Stomach (tissue), 9 donors: ENCODE data around the gene PMEPA1. TPM values are rescaled to one million over a fixed set of nuclear protein-coding genes. Genes with fewer than 3 reads are reported as not detected.

ENCODE experiments used
- DNase-seq, 2 donors: peaks; one replicate each; pipeline versions ENCODE4 v3.0.0 to v3.0.0-alpha.2; 2013 to 2019
- H3K27ac ChIP-seq, 5 donors: fragments of 200-600 bp in 4 of 5; sonication (generic) in 4 of 5; one replicate each; pipeline ENCODE4 v1.5.1; 2013 to 2019; ENCODE audit warnings: mild to moderate bottlenecking in 1 of 5, moderate library complexity in 1 of 5
- H3K27me3 ChIP-seq, 3 donors: fragments of 200-600 bp; sonication (generic); one replicate each; pipeline ENCODE4 v1.5.1; 2017 to 2019; ENCODE audit warnings: mixed run types in 1 of 3
- H3K36me3 ChIP-seq, 4 donors: fragments of 200-600 bp; sonication (generic); 1 replicate in 3 of 4; 2 replicates in 1 of 4; pipeline ENCODE4 v1.5.1; 2016 to 2019
- H3K4me1 ChIP-seq, 4 donors: fragments of 200-600 bp; sonication (generic); one replicate each; pipeline ENCODE4 v1.5.1; 2016 to 2019
- H3K4me3 ChIP-seq, 4 donors: fragments of 200-600 bp; sonication (generic) in 3 of 4; one replicate each; pipeline ENCODE4 v1.5.1; 2016 to 2019; ENCODE audit warnings: mild to moderate bottlenecking in 1 of 4
- H3K9me3 ChIP-seq, 4 donors: fragments of 200-600 bp; sonication (generic); one replicate each; pipeline ENCODE4 v1.5.1; 2016 to 2019
- EP300 ChIP-seq: sonication (generic); formaldehyde crosslinking; IDR thresholded peaks from one replicate; pipeline ENCODE4 v1.6.1; 2017; ENCODE audit warnings: antibody characterized with exemption
- POLR2A ChIP-seq, 4 donors: fragments of 450-650 bp; IDR thresholded peaks; one replicate each; pipeline ENCODE4 v1.6.1; 2016; ENCODE audit warnings: antibody characterized with exemption in 4 of 4, control low read depth in 2 of 4, mild to moderate bottlenecking in 1 of 4, moderate library complexity in 1 of 4
- POLR2AphosphoS5 ChIP-seq, 3 donors: sonication (generic); formaldehyde crosslinking; IDR thresholded peaks; one replicate each; pipeline ENCODE4 v1.6.1; 2016; ENCODE audit warnings: antibody characterized with exemption in 3 of 3
- WGBS, 5 donors: extraction: QIAGEN DNeasy Blood & Tissue Kit in 3 of 5; methylation state at CpG; one replicate each; pipeline versions ENCODE4 v1.1.5 to v1.1.7; 2013 to 2018; 5-methylcytosine and 5-hydroxymethylcytosine counted together
- intact Hi-C: fragments of 100-400 bp; cut with DNase I; formaldehyde crosslinking; loops from one replicate; pipeline ENCODE4 v1.15.1; 2023; ENCODE audit warnings: low total_unique reads
- polyA plus RNA-seq, 3 donors: library from polyadenylated mRNA; stranded (reverse); fragments of 200-250 nt; gene quantifications; one replicate each; pipeline ENCODE4 v1.2.3, GENCODE V29; 2013
- total RNA-seq, 5 donors: library from RNA; depleted of rRNA; stranded (reverse); fragments of >200 nt; gene quantifications; one replicate each; pipeline versions ENCODE4 v1.1.0 to v1.2.3, GENCODE V29; 2014 to 2016
- TF ChIP-seq, protein P1 (sequence below), 7 experiments: fragments of 450-650 bp in 4 of 7; fragments of 200-600 bp in 3 of 7; sonication (generic) in 3 of 7; IDR thresholded peaks; one replicate each; pipeline ENCODE4 v1.5.1; 2016 to 2019; ENCODE audit warnings: antibody characterized with exemption in 7 of 7, control low read depth in 2 of 7, mild to moderate bottlenecking in 1 of 7
- donor health status: healthy with polysubstance abuse.
- donor health status: Bipolar disorder and iron deficiency.
- donor health status: healthy.

PMEPA1 gene
- total and polyA plus RNA-seq, 8 donors = 5.3 to 17.2 (median 8.0) TPM; not detected in 1

GRCh38 chr20:57703013-57703412 is 6.8 kb downstream of the PMEPA1 start:
- intact Hi-C loops = no loop called here
- Histone ChIP-seq H3K27me3 (no peaks in the 10 kb centered on the region), H3K9me3 (no peaks in the 10 kb centered on the region), H3K27ac (no peak overlapping the region), H3K4me1 (peaks cover 17 to 31% (median 21%) of the 10 kb centered on the region in 4 donors), H3K36me3 (no peaks in the 10 kb centered on the region), H3K4me3 (no peak overlapping the region)
- WGBS, 5 donors = 84 to 89% (median 87%) methylated on average over 6 of the region's 6 CpGs
- no peak for DNase-seq
- no peak for TF ChIP-seq POLR2AphosphoS5 (IDR thresholded peaks at IDR 0.05)
- no peak for TF ChIP-seq POLR2A (IDR thresholded peaks at IDR 0.05)
- TF ChIP-seq EP300 = no peak
- TF ChIP-seq, protein P1, sequence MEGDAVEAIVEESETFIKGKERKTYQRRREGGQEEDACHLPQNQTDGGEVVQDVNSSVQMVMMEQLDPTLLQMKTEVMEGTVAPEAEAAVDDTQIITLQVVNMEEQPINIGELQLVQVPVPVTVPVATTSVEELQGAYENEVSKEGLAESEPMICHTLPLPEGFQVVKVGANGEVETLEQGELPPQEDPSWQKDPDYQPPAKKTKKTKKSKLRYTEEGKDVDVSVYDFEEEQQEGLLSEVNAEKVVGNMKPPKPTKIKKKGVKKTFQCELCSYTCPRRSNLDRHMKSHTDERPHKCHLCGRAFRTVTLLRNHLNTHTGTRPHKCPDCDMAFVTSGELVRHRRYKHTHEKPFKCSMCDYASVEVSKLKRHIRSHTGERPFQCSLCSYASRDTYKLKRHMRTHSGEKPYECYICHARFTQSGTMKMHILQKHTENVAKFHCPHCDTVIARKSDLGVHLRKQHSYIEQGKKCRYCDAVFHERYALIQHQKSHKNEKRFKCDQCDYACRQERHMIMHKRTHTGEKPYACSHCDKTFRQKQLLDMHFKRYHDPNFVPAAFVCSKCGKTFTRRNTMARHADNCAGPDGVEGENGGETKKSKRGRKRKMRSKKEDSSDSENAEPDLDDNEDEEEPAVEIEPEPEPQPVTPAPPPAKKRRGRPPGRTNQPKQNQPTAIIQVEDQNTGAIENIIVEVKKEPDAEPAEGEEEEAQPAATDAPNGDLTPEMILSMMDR (IDR thresholded peaks at IDR 0.05) = no peak

GRCh38 chr20:57702521-57702920 is 7.3 kb downstream of the PMEPA1 start:
- Histone ChIP-seq H3K27me3 (no peaks in the 10 kb centered on the region), H3K4me3 (no peak overlapping the region), H3K9me3 (no peaks in the 10 kb centered on the region), H3K4me1 (peaks cover 12 to 26% (median 19%) of the 10 kb centered on the region in 4 donors), H3K36me3 (no peaks in the 10 kb centered on the region), H3K27ac (no peak overlapping the region)
- 80 to 90% (median 88%) methylated on average over 6 of the region's 6 CpGs for WGBS, 5 donors
- intact Hi-C loops = no loop called here
- TF ChIP-seq POLR2A (IDR thresholded peaks at IDR 0.05) (no peak), EP300 (no peak), POLR2AphosphoS5 (IDR thresholded peaks at IDR 0.05) (no peak)
- TF ChIP-seq, protein P1 (IDR thresholded peaks at IDR 0.05) = no peak
- DNase-seq = no peak

- DNase-seq = no peak
- WGBS, 5 donors = 73 to 87% (median 84%) methylated on average over 12 of the region's 12 CpGs
- intact Hi-C loops = no loop called here
- peaks cover 11 to 26% (median 16%) of the 10 kb centered on the region in 4 donors for H3K4me1 ChIP-seq
- no peak for TF ChIP-seq POLR2AphosphoS5 (IDR thresholded peaks at IDR 0.05)
- TF ChIP-seq, protein P1 (IDR thresholded peaks at IDR 0.05) = no peak
- TF ChIP-seq EP300 = no peak
- no peak for TF ChIP-seq POLR2A (IDR thresholded peaks at IDR 0.05)
- H3K27ac ChIP-seq = no peak overlapping the region
- no peaks in the 10 kb centered on the region for H3K9me3 ChIP-seq
- no peaks in the 10 kb centered on the region for H3K36me3 ChIP-seq
- H3K4me3 ChIP-seq = no peak overlapping the region
- no peaks in the 10 kb centered on the region for H3K27me3 ChIP-seq
These were observed 7.7 kb downstream of the PMEPA1 start for GRCh38 chr20:57702091-57702490.

DNA sequence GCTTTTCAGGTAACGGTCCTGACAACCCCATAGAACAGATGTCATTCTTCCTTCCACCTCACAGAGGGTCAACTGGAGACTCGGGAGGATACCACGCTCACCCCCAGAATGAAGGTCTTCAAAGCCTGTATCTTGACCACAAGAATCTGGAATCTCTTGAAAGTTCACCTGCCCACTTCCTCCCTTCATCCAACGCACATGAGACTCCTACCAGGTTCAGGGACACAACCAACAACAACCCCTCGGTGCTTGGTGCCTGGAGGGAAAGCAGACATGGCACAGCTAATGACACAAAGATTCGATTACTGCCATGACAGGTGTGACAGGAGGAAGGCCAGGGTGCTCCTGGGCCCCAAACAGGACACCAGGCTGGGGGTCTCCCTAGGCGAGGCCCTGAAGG is 8.2 kb downstream of the PMEPA1 start:
- WGBS, 5 donors = 80 to 86% (median 85%) methylated on average over 5 to 7 of the region's 7 CpGs
- DNase-seq = no peak
- TF ChIP-seq POLR2A (IDR thresholded peaks at IDR 0.05) = no peak
- intact Hi-C loops = no loop called here
- no peaks in the 10 kb centered on the region for H3K27me3 ChIP-seq
- H3K36me3 ChIP-seq = no peaks in the 10 kb centered on the region
- H3K4me3 ChIP-seq = no peak overlapping the region
- no peak overlapping the region for H3K27ac ChIP-seq
- peaks cover 11 to 29% (median 15%) of the 10 kb centered on the region in 4 donors for H3K4me1 ChIP-seq
- no peaks in the 10 kb centered on the region for H3K9me3 ChIP-seq

DNA sequence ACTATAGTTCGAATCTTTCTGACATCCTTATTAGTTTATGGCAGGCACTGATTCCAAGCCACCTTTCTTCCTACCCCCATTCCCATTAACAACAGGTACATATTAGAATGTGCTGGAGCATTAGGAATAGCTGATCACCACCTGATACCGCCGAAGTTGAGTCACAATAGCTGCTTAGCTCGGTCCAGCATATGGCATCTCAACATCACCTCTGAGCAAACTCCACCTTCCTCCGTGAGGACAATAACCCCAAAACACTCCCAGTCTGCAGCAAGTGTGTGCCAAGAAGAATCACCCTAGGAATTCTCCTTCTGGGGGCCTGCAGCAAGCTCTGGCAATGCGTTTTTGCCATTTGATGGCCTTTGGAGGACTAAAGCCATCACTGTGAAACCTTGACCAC is 8.7 kb downstream of the PMEPA1 start:
- WGBS, 5 donors = 84 to 92% (median 85%) methylated on average over 4 to 6 of the region's 6 CpGs
- DNase-seq = no peak
- Histone ChIP-seq H3K9me3 (no peaks in the 10 kb centered on the region), H3K4me1 (peaks cover 11 to 34% (median 16%) of the 10 kb centered on the region in 4 donors), H3K27me3 (no peaks in the 10 kb centered on the region), H3K4me3 (no peak overlapping the region), H3K27ac (no peak overlapping the region), H3K36me3 (no peaks in the 10 kb centered on the region)
- intact Hi-C loops = no loop called here
- TF ChIP-seq EP300 (no peak), POLR2AphosphoS5 (IDR thresholded peaks at IDR 0.05) (no peak), POLR2A (IDR thresholded peaks at IDR 0.05) (no peak)
- TF ChIP-seq, protein P1 (IDR thresholded peaks at IDR 0.05) = no peak
